ENCODE results near the gene DENND1B.
"Not testable (repeated sequence)": the region's sequence is repeated elsewhere in the genome, so short reads cannot be mapped to it uniquely, and the experiment has no call there.

Gene DENND1B

GRCh38 chr1:197559655-197560054, 215.6 kb downstream of the DENND1B start:
- DNase-seq (ENCODE audit: low spot score in 2 of 2) (no peak), ATAC-seq (no peak)
- H3K9me3 Mint-ChIP-seq, result no peaks in the 10 kb centered on the region
- H3K36me3 Mint-ChIP-seq, result no peaks in the 10 kb centered on the region
- no peak overlapping the region for H3K4me3 Mint-ChIP-seq
- no peaks in the 10 kb centered on the region for H3K4me1 Mint-ChIP-seq
- H3K27ac Mint-ChIP-seq, result no peak overlapping the region

- no peaks in the 10 kb centered on the region for H3K4me1 Mint-ChIP-seq
- no peak for ATAC-seq
- no peak overlapping the region for H3K27ac Mint-ChIP-seq
- no peak for DNase-seq (ENCODE audit: low spot score in 2 of 2)
- H3K36me3 Mint-ChIP-seq, result no peaks in the 10 kb centered on the region
- H3K4me3 Mint-ChIP-seq, result no peak overlapping the region
- no peaks in the 10 kb centered on the region for H3K9me3 Mint-ChIP-seq
Measured at GRCh38 chr1:197559244-197559643, 216.0 kb downstream of the DENND1B start.

- H3K9me3 Mint-ChIP-seq, result no peaks in the 10 kb centered on the region
- H3K4me1 Mint-ChIP-seq, result no peaks in the 10 kb centered on the region
- H3K4me3 Mint-ChIP-seq, result no peak overlapping the region
- DNase-seq (ENCODE audit: low spot score in 2 of 2) (no peak), ATAC-seq (no peak)
- H3K27ac Mint-ChIP-seq, result no peak overlapping the region
- H3K36me3 Mint-ChIP-seq, result no peaks in the 10 kb centered on the region
Measured at GRCh38 chr1:197557302-197557701, 218.0 kb downstream of the DENND1B start.

- H3K27ac Mint-ChIP-seq, result no peak overlapping the region
- ATAC-seq (no peak), DNase-seq (ENCODE audit: low spot score in 2 of 2) (no peak)
- no peaks in the 10 kb centered on the region for H3K36me3 Mint-ChIP-seq
- H3K4me1 Mint-ChIP-seq, result no peaks in the 10 kb centered on the region
- no peaks in the 10 kb centered on the region for H3K9me3 Mint-ChIP-seq
- H3K4me3 Mint-ChIP-seq, result no peak overlapping the region
Measured at GRCh38 chr1:197553281-197553680, 222.0 kb downstream of the DENND1B start.

GRCh38 chr1:197546989-197547388, 228.3 kb downstream of the DENND1B start:
- Mint-ChIP-seq H3K9me3 (no peaks in the 10 kb centered on the region), H3K36me3 (peaks cover 24% of the 10 kb centered on the region), H3K27ac (no peak overlapping the region), H3K4me3 (no peak overlapping the region), H3K4me1 (no peaks in the 10 kb centered on the region)
- ATAC-seq, result no peak
- no peak for DNase-seq (ENCODE audit: low spot score in 2 of 2)

GRCh38 chr1:197544553-197544952, 230.7 kb downstream of the DENND1B start:
- H3K36me3 Mint-ChIP-seq, result peaks cover 24% of the 10 kb centered on the region
- DNase-seq (ENCODE audit: low spot score in 2 of 2) (no peak), ATAC-seq (no peak)
- H3K27ac Mint-ChIP-seq, result no peak overlapping the region
- H3K4me1 Mint-ChIP-seq, result no peaks in the 10 kb centered on the region
- no peaks in the 10 kb centered on the region for H3K9me3 Mint-ChIP-seq
- no peak overlapping the region for H3K4me3 Mint-ChIP-seq

- Mint-ChIP-seq H3K4me1 (no peaks in the 10 kb centered on the region), H3K36me3 (peaks cover 24% of the 10 kb centered on the region), H3K27ac (no peak overlapping the region), H3K4me3 (no peak overlapping the region), H3K9me3 (no peaks in the 10 kb centered on the region)
- no peak for DNase-seq (ENCODE audit: low spot score in 2 of 2)
- ATAC-seq, result no peak
Measured at GRCh38 chr1:197544130-197544529, 231.2 kb downstream of the DENND1B start.

- Mint-ChIP-seq H3K4me1 (no peaks in the 10 kb centered on the region), H3K9me3 (no peaks in the 10 kb centered on the region), H3K4me3 (no peak overlapping the region), H3K36me3 (peaks cover 24% of the 10 kb centered on the region), H3K27ac (no peak overlapping the region)
- DNase-seq (ENCODE audit: low spot score in 2 of 2), result no peak
- ATAC-seq, result no peak
Measured at GRCh38 chr1:197541411-197541810, 233.9 kb downstream of the DENND1B start.

- no peak overlapping the region for H3K27ac Mint-ChIP-seq
Measured at GRCh38 chr1:197526736-197527371, 248.4 kb downstream of the DENND1B start.

GRCh38 chr1:197521118-197521739, 254.1 kb downstream of the DENND1B start:
- Mint-ChIP-seq H3K4me3 (no peak overlapping the region), H3K27ac (no peak overlapping the region), H3K4me1 (no peaks in the 10 kb centered on the region)

More at GRCh38 chr1:197526736-197527371, 248.4 kb downstream of the DENND1B start:
- no peak for DNase-seq (ENCODE audit: low spot score in 2 of 2)
- H3K36me3 Mint-ChIP-seq, result no peaks in the 10 kb centered on the region
- ATAC-seq, result no peak
- no peaks in the 10 kb centered on the region for H3K4me1 Mint-ChIP-seq
- no peak overlapping the region for H3K4me3 Mint-ChIP-seq
- H3K9me3 Mint-ChIP-seq, result no peaks in the 10 kb centered on the region

GRCh38 chr1:197519741-197520334, 255.4 kb downstream of the DENND1B start:
- ATAC-seq, result no peak
- Mint-ChIP-seq H3K4me1 (no peaks in the 10 kb centered on the region), H3K36me3 (no peaks in the 10 kb centered on the region), H3K27ac (no peak overlapping the region), H3K9me3 (no peaks in the 10 kb centered on the region), H3K4me3 (no peak overlapping the region)
- no peak for DNase-seq (ENCODE audit: low spot score in 2 of 2)

More at GRCh38 chr1:197521118-197521739, 254.1 kb downstream of the DENND1B start:
- H3K9me3 Mint-ChIP-seq, result no peaks in the 10 kb centered on the region
- DNase-seq (ENCODE audit: low spot score in 2 of 2) (no peak), ATAC-seq (no peak)
- H3K36me3 Mint-ChIP-seq, result no peaks in the 10 kb centered on the region

- ATAC-seq (no peak), DNase-seq (ENCODE audit: low spot score in 2 of 2) (no peak)
- no peak overlapping the region for H3K27ac Mint-ChIP-seq
- no peaks in the 10 kb centered on the region for H3K4me1 Mint-ChIP-seq
- no peak overlapping the region for H3K4me3 Mint-ChIP-seq
- H3K9me3 Mint-ChIP-seq, result no peaks in the 10 kb centered on the region
- H3K36me3 Mint-ChIP-seq, result peaks cover 23% of the 10 kb centered on the region
Measured at GRCh38 chr1:197515421-197515820, 259.9 kb downstream of the DENND1B start.

GRCh38 chr1:197510691-197511378, 264.4 kb downstream of the DENND1B start:
- no peak overlapping the region for H3K4me3 Mint-ChIP-seq
- peaks cover 37% of the 10 kb centered on the region for H3K36me3 Mint-ChIP-seq
- DNase-seq (ENCODE audit: low spot score in 2 of 2) (no peak), ATAC-seq (no peak)
- no peaks in the 10 kb centered on the region for H3K4me1 Mint-ChIP-seq
- no peaks in the 10 kb centered on the region for H3K9me3 Mint-ChIP-seq
- H3K27ac Mint-ChIP-seq, result no peak overlapping the region

- DNase-seq (ENCODE audit: low spot score in 2 of 2) (no peak), ATAC-seq (no peak)
- H3K9me3 Mint-ChIP-seq, result no peaks in the 10 kb centered on the region
- no peak overlapping the region for H3K4me3 Mint-ChIP-seq
- no peaks in the 10 kb centered on the region for H3K36me3 Mint-ChIP-seq
- no peak overlapping the region for H3K27ac Mint-ChIP-seq
- no peaks in the 10 kb centered on the region for H3K4me1 Mint-ChIP-seq
Measured at GRCh38 chr1:197496722-197497121, 278.6 kb downstream of the DENND1B start.

GRCh38 chr1:197491505-197491904, 283.8 kb downstream of the DENND1B start:
- H3K4me3 Mint-ChIP-seq; ATAC-seq; H3K27ac Mint-ChIP-seq; H3K4me1 Mint-ChIP-seq; DNase-seq (ENCODE audit: low spot score in 2 of 2); H3K36me3 Mint-ChIP-seq; H3K9me3 Mint-ChIP-seq: not testable (repeated sequence)

GRCh38 chr1:197486946-197487345, 288.3 kb downstream of the DENND1B start:
- ATAC-seq (peak; percentile 21), DNase-seq (ENCODE audit: low spot score in 2 of 2) (no peak)
- no peak overlapping the region for H3K27ac Mint-ChIP-seq
- no peaks in the 10 kb centered on the region for H3K4me1 Mint-ChIP-seq
- H3K4me3 Mint-ChIP-seq, result no peak overlapping the region
- H3K36me3 Mint-ChIP-seq, result no peaks in the 10 kb centered on the region
- no peaks in the 10 kb centered on the region for H3K9me3 Mint-ChIP-seq

Data from stimulated activated effector memory CD8-positive, alpha-beta T cell treated with anti-CD3 and anti-CD28 coated beads, Interleukin-12 subunit alpha, Interleukin-12 subunit beta, amount 100 ng/mL, for 72 hours (primary cell).